Astrocyte of the spinal cord (primary cell): Measurements from ENCODE around the gene SCAMP4.

Experiments used
- DNase-seq: peaks from one replicate; pipeline ENCODE4 v3.0.0; 2011; ENCODE audit warnings: low read depth, low spot score
- H3K4me3 ChIP-seq: 2 replicates; pipeline ENCODE4 v1.5.1; 2011; ENCODE audit warnings: low read depth, mild to moderate bottlenecking, low read length, moderate library complexity
- in situ Hi-C: cut with HindIII; loops from 2 replicates; pipeline ENCODE4 v1.10.0; 2017; ENCODE audit warnings: low sequenced_read_pairs
- TF ChIP-seq, protein P1 (sequence below): IDR thresholded peaks from 2 replicates; pipeline ENCODE4 v1.5.1; 2012; ENCODE audit warnings: low read depth, mild to moderate bottlenecking, low read length, inconsistent platforms

Gene SCAMP4

GRCh38 chr19:1961000-1961883, 56.0 kb downstream of the SCAMP4 start:
- DNase-seq, result no peak
- no peak overlapping the region for H3K4me3 ChIP-seq
- TF ChIP-seq, protein P1, sequence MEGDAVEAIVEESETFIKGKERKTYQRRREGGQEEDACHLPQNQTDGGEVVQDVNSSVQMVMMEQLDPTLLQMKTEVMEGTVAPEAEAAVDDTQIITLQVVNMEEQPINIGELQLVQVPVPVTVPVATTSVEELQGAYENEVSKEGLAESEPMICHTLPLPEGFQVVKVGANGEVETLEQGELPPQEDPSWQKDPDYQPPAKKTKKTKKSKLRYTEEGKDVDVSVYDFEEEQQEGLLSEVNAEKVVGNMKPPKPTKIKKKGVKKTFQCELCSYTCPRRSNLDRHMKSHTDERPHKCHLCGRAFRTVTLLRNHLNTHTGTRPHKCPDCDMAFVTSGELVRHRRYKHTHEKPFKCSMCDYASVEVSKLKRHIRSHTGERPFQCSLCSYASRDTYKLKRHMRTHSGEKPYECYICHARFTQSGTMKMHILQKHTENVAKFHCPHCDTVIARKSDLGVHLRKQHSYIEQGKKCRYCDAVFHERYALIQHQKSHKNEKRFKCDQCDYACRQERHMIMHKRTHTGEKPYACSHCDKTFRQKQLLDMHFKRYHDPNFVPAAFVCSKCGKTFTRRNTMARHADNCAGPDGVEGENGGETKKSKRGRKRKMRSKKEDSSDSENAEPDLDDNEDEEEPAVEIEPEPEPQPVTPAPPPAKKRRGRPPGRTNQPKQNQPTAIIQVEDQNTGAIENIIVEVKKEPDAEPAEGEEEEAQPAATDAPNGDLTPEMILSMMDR, result no peak
- in situ Hi-C loops, result no loop called here

DNA sequence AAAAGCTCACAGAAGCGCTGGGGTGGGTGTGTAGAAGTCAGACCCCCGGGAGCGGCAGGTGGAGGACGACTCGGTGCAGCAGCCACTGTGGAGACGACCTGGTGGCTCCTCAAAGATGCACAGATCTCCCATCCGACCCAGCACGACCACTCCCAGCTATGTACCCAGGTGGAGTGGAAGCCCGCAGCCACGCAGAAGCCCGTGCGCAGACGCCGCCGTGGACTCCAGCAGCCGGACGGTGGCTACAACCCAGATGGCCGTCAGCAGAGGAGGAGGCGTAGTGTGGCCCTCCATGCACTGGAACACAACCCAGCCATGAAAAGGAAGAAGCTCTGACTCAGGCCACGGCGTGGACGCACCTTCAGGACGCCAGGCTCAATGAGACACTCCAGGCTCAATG, 57.5 kb downstream of the SCAMP4 start:
- no peak overlapping the region for H3K4me3 ChIP-seq
- no peak for DNase-seq
- in situ Hi-C loops, result no loop called here
- TF ChIP-seq, protein P1, result no peak

GRCh38 chr19:1967087-1967608, 61.9 kb downstream of the SCAMP4 start:
- H3K4me3 ChIP-seq, result no peak overlapping the region
- TF ChIP-seq, protein P1, result no peak
- in situ Hi-C loops, result no loop called here
- DNase-seq, result no peak

DNA sequence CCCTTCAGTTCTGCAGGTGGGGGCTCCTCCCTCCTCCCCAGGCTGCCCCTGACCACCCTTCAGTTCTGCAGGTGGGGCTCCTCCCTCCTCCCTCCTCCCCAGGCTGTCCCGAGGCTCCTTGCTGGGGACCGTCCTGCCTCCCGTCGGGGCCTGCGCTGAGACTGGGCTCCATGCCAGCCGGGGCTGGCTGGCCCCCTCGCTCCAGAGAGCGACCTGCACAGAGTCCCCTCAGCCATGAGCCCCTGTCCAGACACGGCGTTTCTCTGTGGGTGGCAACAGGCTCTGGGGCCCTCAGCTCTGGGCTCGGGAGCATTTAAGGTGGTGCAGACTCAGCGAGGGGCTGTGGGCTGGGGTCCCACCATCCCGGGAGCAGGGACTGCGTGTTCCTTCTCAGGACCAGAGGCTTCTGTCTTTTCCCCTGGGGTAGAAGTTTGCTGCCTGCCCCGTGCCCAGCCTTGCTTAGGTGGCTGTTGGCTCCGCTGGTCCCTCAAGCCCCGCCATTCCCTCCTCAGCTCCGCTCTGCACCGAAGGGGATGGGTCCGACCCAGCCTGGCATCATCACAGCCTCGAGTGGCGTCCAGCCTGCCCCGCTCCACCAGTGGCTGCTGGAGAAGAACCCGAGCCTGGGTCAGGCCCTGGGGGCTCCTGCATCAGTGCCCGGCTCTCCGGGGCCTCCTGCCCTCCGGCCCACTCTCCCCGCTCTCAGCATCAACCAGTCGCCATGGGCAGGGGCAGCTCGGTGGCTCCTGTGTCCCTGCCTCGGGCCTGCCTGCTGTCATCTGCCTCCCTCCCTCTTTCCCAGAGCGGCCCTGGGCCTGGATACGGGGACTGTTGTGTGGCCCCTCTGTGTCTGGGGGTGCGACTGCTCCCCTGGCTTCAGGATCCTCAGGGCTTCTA, 63.3 kb downstream of the SCAMP4 start:
- DNase-seq, result no peak
- in situ Hi-C loops, result no loop called here
- no peak overlapping the region for H3K4me3 ChIP-seq
- TF ChIP-seq, protein P1, result no peak

DNA sequence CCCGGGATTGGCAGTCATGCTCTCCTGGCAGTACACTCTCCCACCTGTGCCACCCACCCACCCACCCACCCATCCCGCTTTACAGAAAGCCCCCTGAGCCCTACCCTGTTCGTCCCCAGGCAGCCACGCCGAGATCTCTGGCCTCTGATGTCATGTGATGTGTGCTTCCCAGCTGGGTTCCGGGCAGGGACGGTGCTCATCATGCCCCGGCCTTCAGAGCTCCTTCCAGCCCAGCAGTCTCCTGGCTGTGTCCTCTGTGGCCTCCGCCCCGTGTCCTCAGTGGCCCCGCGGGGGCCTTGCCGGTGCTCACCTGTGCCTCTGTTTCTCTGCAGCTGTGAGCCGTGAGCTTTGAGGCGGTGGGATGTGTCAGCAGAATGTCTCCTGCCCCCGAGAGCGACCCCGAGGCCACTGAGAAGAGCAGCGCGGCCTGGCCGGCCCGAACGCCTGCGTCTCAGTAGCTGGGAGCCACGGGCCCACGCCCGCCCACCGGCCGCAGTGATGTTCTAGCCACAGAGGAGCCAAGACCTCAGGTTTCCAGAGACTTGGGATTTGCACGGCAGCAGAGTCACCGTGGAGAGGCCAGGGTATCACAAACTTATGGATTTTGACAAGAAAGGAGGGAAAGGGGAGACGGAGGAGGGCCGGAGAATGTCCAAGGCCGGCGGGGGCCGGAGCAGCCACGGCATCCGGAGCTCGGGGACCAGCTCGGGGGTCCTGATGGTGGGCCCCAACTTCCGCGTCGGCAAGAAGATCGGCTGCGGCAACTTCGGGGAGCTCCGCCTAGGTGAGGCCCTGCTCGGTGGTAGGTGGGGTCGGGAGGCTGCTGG, 64.2 kb downstream of the SCAMP4 start:
- TF ChIP-seq, protein P1, result no peak
- H3K4me3 ChIP-seq, result no peak overlapping the region
- no peak for DNase-seq
- in situ Hi-C loops, result no loop called here
